GM12873 (cell line): ENCODE data around the gene MYO15B.

Source experiments
- TF ChIP-seq, protein P1 (sequence below): IDR thresholded peaks from 2 replicates; pipeline ENCODE4 v1.5.1; 2012; ENCODE audit warnings: low read depth, mild to moderate bottlenecking, moderate library complexity, low read length, control low read depth; ENCODE audit not compliant: insufficient read depth; ENCODE audit errors: missing control alignments

Gene MYO15B

DNA sequence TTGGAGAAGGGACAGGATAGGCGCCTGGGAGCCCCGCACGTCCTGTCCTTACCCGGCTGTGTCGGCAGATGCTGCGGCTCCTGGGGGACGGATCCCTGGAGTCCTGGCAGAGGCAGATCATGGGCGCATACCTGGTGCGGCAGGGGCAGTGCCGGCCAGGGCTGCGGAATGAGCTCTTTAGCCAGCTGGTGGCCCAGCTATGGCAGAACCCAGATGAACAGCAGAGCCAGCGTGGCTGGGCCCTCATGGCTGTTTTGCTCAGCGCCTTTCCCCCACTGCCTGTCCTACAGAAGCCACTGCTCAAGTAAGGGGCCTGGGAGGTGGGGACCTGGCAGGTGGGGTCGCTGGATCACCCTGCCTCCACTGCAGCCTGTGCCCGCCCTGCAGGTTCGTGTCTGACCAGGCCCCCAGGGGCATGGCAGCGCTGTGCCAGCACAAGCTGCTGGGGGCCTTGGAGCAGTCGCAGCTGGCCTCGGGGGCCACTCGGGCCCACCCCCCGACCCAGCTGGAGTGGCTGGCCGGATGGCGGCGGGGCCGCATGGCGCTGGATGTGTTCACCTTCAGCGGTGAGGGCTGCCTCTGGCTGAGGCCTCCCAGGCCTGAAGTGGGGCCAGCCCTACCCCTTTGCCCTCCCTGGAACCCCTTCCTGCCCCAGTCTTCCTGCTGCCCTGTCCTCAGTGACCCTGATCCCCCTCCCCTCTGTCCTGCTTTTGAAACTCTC lies 25.5 kb downstream of the MYO15B start:
- TF ChIP-seq, protein P1, sequence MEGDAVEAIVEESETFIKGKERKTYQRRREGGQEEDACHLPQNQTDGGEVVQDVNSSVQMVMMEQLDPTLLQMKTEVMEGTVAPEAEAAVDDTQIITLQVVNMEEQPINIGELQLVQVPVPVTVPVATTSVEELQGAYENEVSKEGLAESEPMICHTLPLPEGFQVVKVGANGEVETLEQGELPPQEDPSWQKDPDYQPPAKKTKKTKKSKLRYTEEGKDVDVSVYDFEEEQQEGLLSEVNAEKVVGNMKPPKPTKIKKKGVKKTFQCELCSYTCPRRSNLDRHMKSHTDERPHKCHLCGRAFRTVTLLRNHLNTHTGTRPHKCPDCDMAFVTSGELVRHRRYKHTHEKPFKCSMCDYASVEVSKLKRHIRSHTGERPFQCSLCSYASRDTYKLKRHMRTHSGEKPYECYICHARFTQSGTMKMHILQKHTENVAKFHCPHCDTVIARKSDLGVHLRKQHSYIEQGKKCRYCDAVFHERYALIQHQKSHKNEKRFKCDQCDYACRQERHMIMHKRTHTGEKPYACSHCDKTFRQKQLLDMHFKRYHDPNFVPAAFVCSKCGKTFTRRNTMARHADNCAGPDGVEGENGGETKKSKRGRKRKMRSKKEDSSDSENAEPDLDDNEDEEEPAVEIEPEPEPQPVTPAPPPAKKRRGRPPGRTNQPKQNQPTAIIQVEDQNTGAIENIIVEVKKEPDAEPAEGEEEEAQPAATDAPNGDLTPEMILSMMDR: no peak

- TF ChIP-seq, protein P1: peak; percentile 35
Observed at GRCh38 chr17:75614006-75614405, 26.4 kb downstream of the MYO15B start.

DNA sequence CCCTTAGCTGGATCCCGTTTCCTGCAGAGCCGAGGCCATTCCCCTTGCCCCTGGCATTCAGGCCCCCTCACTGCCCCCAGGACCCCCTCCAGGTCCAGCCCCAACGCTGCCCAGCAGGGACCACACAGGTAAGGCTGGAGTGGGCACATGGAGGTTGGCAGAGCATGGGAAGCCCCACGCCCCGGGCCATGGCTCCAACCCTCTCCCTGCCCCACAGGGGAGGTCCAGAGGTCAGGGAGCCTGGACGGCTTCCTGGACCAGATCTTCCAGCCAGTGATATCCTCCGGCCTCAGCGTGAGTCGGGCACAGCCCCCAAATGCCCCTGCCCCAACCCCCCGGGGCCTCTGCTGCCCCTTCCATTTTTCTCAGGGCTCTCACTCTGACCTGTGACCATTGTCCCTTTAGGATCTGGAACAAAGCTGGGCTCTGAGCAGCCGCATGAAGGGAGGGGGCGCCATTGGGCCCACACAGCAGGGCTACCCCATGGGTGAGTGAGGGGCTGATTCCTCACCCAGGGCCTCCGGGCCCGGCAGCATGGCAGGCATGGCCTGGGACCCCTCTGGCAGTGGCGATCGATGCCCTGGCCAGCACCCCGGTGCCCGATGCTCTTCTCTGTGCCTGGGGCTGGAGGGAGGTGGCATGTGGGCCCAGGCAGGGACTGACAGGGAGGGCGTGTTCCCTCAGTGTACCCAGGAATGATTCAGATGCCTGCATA lies 27.1 kb downstream of the MYO15B start:
- TF ChIP-seq, protein P1: no peak

- TF ChIP-seq, protein P1: no peak
Observed at GRCh38 chr17:75615301-75615700, 27.7 kb downstream of the MYO15B start.

GRCh38 chr17:75616521-75617122 lies 29.0 kb downstream of the MYO15B start:
- TF ChIP-seq, protein P1: no peak

GRCh38 chr17:75617218-75617617 lies 29.6 kb downstream of the MYO15B start:
- TF ChIP-seq, protein P1: no peak

- TF ChIP-seq, protein P1: no peak
Observed at GRCh38 chr17:75617675-75618074, 30.1 kb downstream of the MYO15B start.
